GM12878 (cell line): ENCODE measurements around the gene MXI1. TPM values are rescaled to one million over a fixed set of nuclear protein-coding genes. Genes with fewer than 3 reads are reported as not detected.

Experiments used
- ATAC-seq: fragments of 200-7000 bp; cut with Tn5 transposase; 3 replicates; pipeline ENCODE4 v1.9.1; 2020; ENCODE audit warnings: mild to moderate bottlenecking, moderate library complexity
- BruUV-seq: library from RNA; stranded (reverse); fragments of 400-500 nt; replicated peaks from 2 replicates; lab custom pipeline; 2021; lab: Mats Ljungman, UMichigan
- CTCF ChIA-PET: fragments of 300-600 bp; sonication (Branson Sonifier 250); formaldehyde crosslinking; extraction: SDS; loops from one replicate; lab custom pipeline; 2021; ENCODE audit warnings: inconsistent platforms; lab: Yijun Ruan, JAX
- POLR2A ChIA-PET: fragments of 350-600 bp; formaldehyde crosslinking; extraction: SDS; loops from one replicate; lab custom pipeline; 2021; ENCODE audit warnings: inconsistent platforms; lab: Charles Lee
- RAD21 ChIA-PET: fragments of 300-600 bp; sonication (Branson Sonifier 250); formaldehyde crosslinking; loops from one replicate; lab custom pipeline; 2023; ENCODE audit warnings: antibody characterized with exemption; ENCODE audit not compliant: unreplicated experiment; lab: Charles Lee
- SMC1A ChIA-PET: fragments of 300-600 bp; sonication (Branson Sonifier 250); formaldehyde crosslinking; loops from one replicate; lab custom pipeline; 2023; ENCODE audit not compliant: unreplicated experiment, uncharacterized antibody; lab: Charles Lee
- DNase-seq: peaks from one replicate; pipeline ENCODE4 v3.0.0-alpha.2; 2011; ENCODE audit warnings: low read depth, low spot score
- FAIRE-seq: peaks from 3 replicates; lab custom pipeline; 2011; peaks lifted over from hg19 to GRCh38; lab: Jason Lieb, UNC
- H2AFZ ChIP-seq: 2 replicates; pipeline ENCODE4 v1.6.0; 2011; ENCODE audit warnings: low read depth, low read length, control low read depth; ENCODE audit not compliant: control insufficient read depth
- H3K27ac ChIP-seq: 2 replicates; pipeline ENCODE4 v1.5.1; 2011; ENCODE audit warnings: control low read depth; ENCODE audit not compliant: control insufficient read depth, insufficient read depth
- H3K27me3 ChIP-seq, 2 experiments: replicated peaks in 1 of 2; 2 replicates each; pipeline versions ENCODE4 v1.6.0 to v1.6.1; 2011; ENCODE audit warnings: low read length in 1 of 2; ENCODE audit not compliant: control insufficient read depth in 2 of 2, insufficient read depth in 2 of 2
- H3K36me3 ChIP-seq, 2 experiments: 2 replicates each; pipeline ENCODE4 v1.5.1; 2011; ENCODE audit warnings: low read length in 1 of 2; ENCODE audit not compliant: control insufficient read depth in 2 of 2, insufficient read depth in 2 of 2
- H3K4me1 ChIP-seq: 2 replicates; pipeline ENCODE4 v1.6.1; 2011; ENCODE audit warnings: mild to moderate bottlenecking, low read length, moderate library complexity, mixed read lengths; ENCODE audit not compliant: control insufficient read depth, insufficient read depth
- H3K4me2 ChIP-seq: 2 replicates; pipeline ENCODE4 v1.6.0; 2011; ENCODE audit warnings: control low read depth; ENCODE audit not compliant: control insufficient read depth, insufficient read depth
- H3K4me3 ChIP-seq: fragments of 200-600 bp; sonication (generic); 2 replicates; pipeline ENCODE4 v1.5.1; 2016
- H3K79me2 ChIP-seq: 2 replicates; pipeline ENCODE4 v1.6.0; 2011; ENCODE audit warnings: low read length; ENCODE audit not compliant: control insufficient read depth, insufficient read depth
- H3K9ac ChIP-seq: 2 replicates; pipeline ENCODE4 v1.8.0; 2011; ENCODE audit warnings: low read length, control low read depth, mixed read lengths; ENCODE audit not compliant: control insufficient read depth, insufficient read depth
- H3K9me3 ChIP-seq: replicated peaks from 3 replicates; pipeline ENCODE4 v1.5.1; 2011; ENCODE audit warnings: mild to moderate bottlenecking, low read length; ENCODE audit not compliant: control insufficient read depth, insufficient read depth
- H4K20me1 ChIP-seq: 2 replicates; pipeline ENCODE4 v1.6.0; 2011; ENCODE audit not compliant: control insufficient read depth, insufficient read depth
- CREM ChIP-seq: IDR thresholded peaks from 2 replicates; pipeline ENCODE4 v1.6.1; 2014; ENCODE audit warnings: antibody characterized with exemption, low read depth
- E2F4 ChIP-seq: IDR thresholded peaks from 2 replicates; pipeline ENCODE4 v1.6.1; 2012; ENCODE audit warnings: low read depth, low read length, improper control_type of control experiment
- EZH2 ChIP-seq: IDR thresholded peaks from 2 replicates; pipeline ENCODE4 v1.6.1; 2012; ENCODE audit warnings: low read depth, mild to moderate bottlenecking, control low read depth, inconsistent platforms, low read length, borderline replicate concordance; ENCODE audit not compliant: control insufficient read depth
- WGBS: methylation state at CpG from one replicate; pipeline ENCODE4 v1.1.6; 2016; ENCODE audit warnings: low lambda C conversion rate; ENCODE audit not compliant: insufficient replicate concordance, insufficient coverage; ENCODE audit errors: missing lambda C conversion rate; 5-methylcytosine and 5-hydroxymethylcytosine counted together
- in situ Hi-C: fragments of 300-500 bp; cut with MboI; formaldehyde crosslinking; loops from 9 replicates; pipeline ENCODE4 v1.14.3; 2018; ENCODE audit warnings: mixed read lengths
- intact Hi-C: fragments of 100-400 bp; cut with micrococcal nuclease; formaldehyde crosslinking; loops from one replicate; pipeline ENCODE4 v1.14.2; 2022; ENCODE audit not compliant: unreplicated experiment
- polyA plus RNA-seq, 11 experiments: library from polyadenylated mRNA; depleted of rRNA in 4 of 11; unstranded in 6 of 11; stranded (reverse) in 5 of 11; fragments of >200 nt; fragmentation: Nextera tagmentation in 4 of 11; fragmentation: Illumina TruSeq in 1 of 11; extraction: Ambion mirVana in 4 of 11; extraction: Trizol in 1 of 11; gene quantifications; 1 replicate in 1 of 11; 2 replicates in 10 of 11; pipeline versions ENCODE4 v1.2.1 to v1.2.3, GENCODE V29; 2011 to 2016; ENCODE audit warnings: inconsistent platforms in 2 of 11, missing spikeins in 2 of 11, low read depth in 1 of 11
- total RNA-seq, 4 experiments: library from RNA; depleted of rRNA in 3 of 4; stranded (reverse); fragments of >200 nt in 3 of 4; fragmentation: Illumina TruSeq in 1 of 4; extraction: Trizol in 1 of 4; gene quantifications; 2 replicates each; pipeline versions ENCODE4 v1.2.1 to v1.2.3, GENCODE V29; 2013 to 2021

MXI1 gene
- total and polyA plus RNA-seq, 10 of the 15 experiments (the other 5 are each of a cell fraction or from before 2014, with no cell fraction given), result 0.23 to 8.0 (median 0.41) TPM

GRCh38 chr10:110313674-110314073 is 106.3 kb downstream of the MXI1 start:
- peaks cover 3% of the 10 kb centered on the region; the same call in 1 of the 2 replicates for H3K4me1 ChIP-seq
- no peaks in the 10 kb centered on the region for H3K36me3 ChIP-seq
- no peaks in the 10 kb centered on the region for H3K9me3 ChIP-seq
- POLR2A ChIA-PET, result interaction anchor here (0.5 to 1.6 kb wide), 5 partner anchors 8 to 41 kb away, joined by 3 to 12 read pairs (median 4); partner anchors contain the start of gene SMNDC1
- RAD21 ChIA-PET, result interaction anchor here (0.9 to 4.2 kb wide), 13 partner anchors 9 to 298 kb away, joined by 3 to 74 read pairs (median 7); partner anchors contain the start of gene SMNDC1
- in situ Hi-C loops, result loop anchor here (5.0 to 25.0 kb wide), 3 partner anchors 234 to 1824 kb away; no protein-coding TSS in a partner anchor
- intact Hi-C loops, result no loop called here
- ATAC-seq (no peak), DNase-seq (no peak), FAIRE-seq (no peak)
- SMC1A ChIA-PET, result interaction anchor here (0.7 to 4.0 kb wide), 19 partner anchors 8 to 286 kb away, joined by 3 to 61 read pairs (median 6); partner anchors contain the start of genes SMC3 and SMNDC1
- no peaks in the 10 kb centered on the region for H4K20me1 ChIP-seq
- CTCF ChIA-PET, result interaction anchor here (0.7 to 4.2 kb wide), 10 partner anchors 10 to 287 kb away, joined by 3 to 79 read pairs (median 10); partner anchors contain the start of gene SMC3
- no peak for TF ChIP-seq EZH2
- TF ChIP-seq CREM, result no peak
- TF ChIP-seq E2F4, result no peak
- H3K27ac ChIP-seq, result no peak overlapping the region
- no peak overlapping the region for H3K9ac ChIP-seq
- H3K79me2 ChIP-seq, result no peaks in the 10 kb centered on the region
- WGBS, result 58% methylated on average over 2 of the region's 2 CpGs
- H3K4me3 ChIP-seq, result no peak overlapping the region
- BruUV-seq, result no TSS peak
- no peak overlapping the region for H3K4me2 ChIP-seq
- H2AFZ ChIP-seq, result no peak overlapping the region
- H3K27me3 ChIP-seq, result no peaks in the 10 kb centered on the region
